ENCODE data around the gene TEX36.

DNA sequence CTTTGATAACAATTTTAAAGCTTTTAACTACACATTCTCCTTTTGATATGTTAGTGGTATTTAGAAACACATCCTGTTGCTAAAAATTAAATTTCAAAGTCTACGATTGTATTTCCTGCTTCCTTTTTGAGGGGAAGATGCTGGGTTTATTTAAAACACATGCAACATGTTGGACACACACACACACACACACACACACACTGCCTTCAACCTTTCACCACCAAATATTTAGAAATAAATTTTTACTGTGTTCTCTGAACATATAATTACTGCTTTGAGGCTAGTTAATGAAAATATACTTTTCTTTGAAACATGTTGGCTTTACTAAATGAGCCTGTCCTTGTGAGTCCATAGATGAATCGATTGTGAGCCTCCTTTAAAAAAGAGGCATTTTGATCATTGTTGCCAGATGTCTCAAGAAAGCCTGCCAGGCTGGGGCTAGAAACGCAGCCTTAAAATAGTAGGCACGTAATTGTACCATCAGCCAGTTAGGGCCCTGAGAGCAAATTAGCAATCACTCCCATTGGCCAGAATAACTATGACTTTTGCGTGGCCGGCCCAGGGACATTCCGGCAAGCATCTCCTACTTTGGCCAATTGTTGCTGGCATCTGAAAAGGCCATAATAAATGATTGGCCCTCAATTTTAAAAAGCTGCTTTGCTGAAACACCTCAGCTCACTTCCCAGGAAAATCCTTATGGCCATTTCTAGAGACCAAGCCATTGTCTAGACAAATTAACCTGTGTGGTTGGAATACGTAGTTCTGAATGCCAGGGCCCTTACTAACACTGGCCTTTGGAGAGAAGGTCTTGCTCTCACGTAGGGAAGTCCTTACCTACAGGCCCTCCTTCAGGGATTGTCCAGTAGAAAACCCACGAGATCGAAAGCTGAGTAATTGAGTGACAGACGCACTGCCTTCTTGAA lies 9.9 kb upstream of the TEX36 start:
- TF ChIP-seq POLR2AphosphoS5 (IDR thresholded peaks at IDR 0.05; ENCODE audit: low read depth, low read length) (no peak), TAF1 (IDR thresholded peaks at IDR 0.05; ENCODE audit: borderline replicate concordance, insufficient read depth, low read length) (no peak), SIN3A (IDR thresholded peaks at IDR 0.05; ENCODE audit: borderline replicate concordance, insufficient read depth, low read length) (no peak)

Measured in PFSK-1 (cell line).